ENCODE measurements around the gene MAPK4.
"Not testable (repeated sequence)": the region's sequence is repeated elsewhere in the genome, so short reads cannot be mapped to it uniquely, and the experiment has no call there.

The MAPK4 gene

DNA sequence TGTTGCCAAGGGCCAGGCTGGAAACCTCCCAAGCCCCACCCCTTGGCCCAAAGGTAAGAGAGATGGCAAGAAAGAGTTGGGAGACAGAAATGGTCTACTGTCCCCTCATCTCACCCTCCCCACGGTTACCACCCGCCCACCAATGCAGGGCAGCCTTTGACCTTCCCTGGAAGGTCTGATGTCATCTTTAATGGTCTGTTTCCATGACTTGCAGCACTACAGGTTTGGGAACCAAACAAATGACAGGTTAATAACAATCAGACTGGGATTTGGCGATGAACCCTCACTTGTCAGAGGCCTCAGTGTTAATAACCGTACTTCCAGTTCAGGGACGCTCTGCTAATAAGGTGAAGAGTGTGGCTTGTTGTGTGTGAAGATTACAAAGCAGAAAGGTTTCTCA lies 189.5 kb downstream of the MAPK4 start:
- no peak for TF ChIP-seq POLR2A (IDR thresholded peaks at IDR 0.05; ENCODE audit: low read depth, low read length)
- FAIRE-seq (no peak), DNase-seq (ENCODE audit: insufficient read length) (no peak)

DNA sequence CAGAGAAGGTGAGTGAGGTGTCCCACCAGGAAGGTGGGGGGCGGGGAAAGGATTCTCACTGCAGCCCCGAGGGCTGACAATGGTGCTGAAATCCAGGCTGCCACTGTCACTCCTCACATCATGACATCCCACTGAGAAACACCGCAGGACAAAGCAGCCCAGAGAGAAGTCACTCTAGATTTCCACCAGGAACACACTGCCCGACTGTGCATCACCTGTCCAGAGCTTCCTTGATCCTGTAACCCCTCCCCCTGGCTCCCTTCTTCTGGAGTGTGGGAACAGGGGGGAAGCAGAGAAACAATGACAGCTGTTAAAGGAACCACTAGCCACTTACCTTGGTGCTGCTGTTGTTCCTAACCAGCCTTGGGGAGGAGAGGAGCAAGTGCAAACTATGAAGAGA lies 190.1 kb downstream of the MAPK4 start:
- DNase-seq (ENCODE audit: insufficient read length): no peak
- no peak for TF ChIP-seq POLR2AphosphoS5 (IDR thresholded peaks at IDR 0.05; ENCODE audit: low read depth, low read length)
- no peak for FAIRE-seq

DNA sequence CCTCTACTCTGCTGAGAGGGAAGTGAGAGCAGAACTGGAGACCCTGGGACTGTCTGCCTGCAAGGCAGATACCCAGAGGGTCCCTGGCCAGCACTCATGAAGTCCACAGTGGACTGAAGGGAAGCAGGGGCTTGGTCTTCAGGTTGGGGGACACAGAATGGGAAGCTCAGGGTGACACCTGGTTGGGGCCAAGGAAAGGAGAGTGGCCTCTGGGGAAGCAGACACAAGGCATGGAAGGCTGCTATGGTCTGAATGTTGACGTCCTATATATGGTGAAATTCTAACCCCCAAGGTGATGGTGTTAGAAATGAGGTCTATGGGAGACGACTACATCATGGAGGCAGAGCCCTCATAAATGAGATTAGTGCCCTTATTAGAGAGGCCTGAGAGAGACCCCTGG lies 190.7 kb downstream of the MAPK4 start:
- DNase-seq (ENCODE audit: insufficient read length) (no peak), FAIRE-seq (no peak)
- TF ChIP-seq POLR2A (IDR thresholded peaks at IDR 0.05; ENCODE audit: low read depth, low read length) (no peak), TAF1 (IDR thresholded peaks at IDR 0.05; ENCODE audit: borderline replicate concordance, low read depth, low read length) (no peak), POLR2AphosphoS5 (IDR thresholded peaks at IDR 0.05; ENCODE audit: low read depth, low read length) (no peak)

DNA sequence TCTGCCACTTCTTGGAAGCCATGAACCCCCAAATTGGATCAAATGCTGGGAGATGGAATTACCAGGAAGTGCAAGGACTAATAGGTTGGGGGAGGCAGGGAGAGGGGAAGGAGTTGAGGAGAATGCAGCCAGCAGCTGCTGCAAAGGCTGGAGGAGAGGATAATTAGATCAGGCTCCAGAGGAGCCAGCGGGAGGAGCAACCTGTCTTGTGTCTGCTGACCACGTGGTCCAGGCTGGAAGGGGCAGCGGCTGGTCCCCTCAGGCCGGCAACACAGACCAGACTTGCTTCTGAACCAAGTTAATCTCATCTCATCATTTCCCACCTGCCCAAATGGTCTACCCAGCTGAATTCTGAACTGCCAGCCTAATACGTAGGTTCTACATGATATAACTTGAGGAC lies 191.6 kb downstream of the MAPK4 start:
- DNase-seq (ENCODE audit: insufficient read length) (no peak), FAIRE-seq (no peak)
- no peak for TF ChIP-seq POLR2AphosphoS5 (IDR thresholded peaks at IDR 0.05; ENCODE audit: low read depth, low read length)
- no peak for TF ChIP-seq POLR2A (IDR thresholded peaks at IDR 0.05; ENCODE audit: low read depth, low read length)
- no peak for TF ChIP-seq TAF1 (IDR thresholded peaks at IDR 0.05; ENCODE audit: borderline replicate concordance, low read depth, low read length)

DNA sequence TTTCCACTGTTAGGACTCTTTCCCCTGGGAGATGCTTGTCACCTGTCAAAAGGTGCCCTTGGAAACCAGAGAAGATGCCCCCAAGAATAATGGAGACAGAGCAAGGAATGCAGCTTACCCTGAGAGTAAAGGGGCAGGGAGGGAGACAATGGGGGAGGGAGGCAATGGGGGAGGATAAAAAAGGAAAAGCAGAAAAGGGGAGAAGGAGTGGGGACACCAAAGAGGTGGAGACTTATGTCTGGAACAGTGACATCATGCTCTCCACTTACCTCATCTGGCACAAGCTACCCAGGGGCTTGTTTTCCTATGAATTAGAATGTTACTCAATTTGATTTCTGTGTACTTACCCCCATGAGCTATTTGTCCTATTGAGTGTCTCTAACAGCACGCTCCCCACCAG lies 192.1 kb downstream of the MAPK4 start:
- FAIRE-seq (no peak), DNase-seq (ENCODE audit: insufficient read length) (no peak)
- TF ChIP-seq TAF1 (IDR thresholded peaks at IDR 0.05; ENCODE audit: borderline replicate concordance, low read depth, low read length) (no peak), POLR2A (IDR thresholded peaks at IDR 0.05; ENCODE audit: low read depth, low read length) (no peak), POLR2AphosphoS5 (IDR thresholded peaks at IDR 0.05; ENCODE audit: low read depth, low read length) (no peak)

DNA sequence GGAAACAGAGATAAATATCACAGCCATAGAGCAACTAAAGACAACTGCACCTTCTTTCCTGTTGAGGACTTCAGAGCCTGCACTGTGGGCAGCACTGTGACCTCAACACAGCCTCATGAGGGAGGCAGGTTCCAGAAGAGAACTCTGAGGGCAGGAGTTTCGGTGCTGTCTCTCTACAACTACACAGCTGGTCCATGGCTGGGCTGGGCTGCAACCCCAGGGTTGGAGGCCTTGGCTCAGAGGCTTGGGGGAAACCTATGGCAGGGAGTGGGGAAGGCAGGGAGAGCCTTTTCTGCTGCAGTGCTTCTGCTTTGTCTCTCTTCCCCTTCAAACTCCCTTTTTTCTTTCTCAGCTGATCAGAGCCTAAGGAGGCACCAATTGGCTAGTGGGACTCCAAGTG lies 193.4 kb downstream of the MAPK4 start:
- no peak for DNase-seq (ENCODE audit: insufficient read length)
- no peak for FAIRE-seq
- TF ChIP-seq POLR2AphosphoS5 (IDR thresholded peaks at IDR 0.05; ENCODE audit: low read depth, low read length) (no peak), TAF1 (IDR thresholded peaks at IDR 0.05; ENCODE audit: borderline replicate concordance, low read depth, low read length) (no peak), POLR2A (IDR thresholded peaks at IDR 0.05; ENCODE audit: low read depth, low read length) (no peak)

DNA sequence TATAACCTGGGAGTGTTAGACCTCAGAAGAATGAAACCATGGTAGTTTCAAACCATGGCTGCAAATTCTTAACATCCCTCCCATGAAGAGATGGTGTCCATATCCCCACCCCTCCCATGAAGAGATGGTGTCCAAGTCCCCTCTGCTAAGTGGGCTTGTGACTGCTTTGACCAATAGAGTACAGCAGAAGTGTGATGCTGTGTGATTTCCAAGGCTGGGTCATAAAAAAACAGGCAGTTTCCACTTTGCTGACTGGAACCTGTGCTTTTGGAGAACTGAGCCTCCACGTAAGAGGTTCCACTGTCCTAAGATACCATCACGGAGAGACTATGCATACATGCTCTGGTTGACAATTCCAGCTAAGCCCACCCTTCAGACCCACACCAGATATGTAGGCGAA lies 194.4 kb downstream of the MAPK4 start:
- DNase-seq (ENCODE audit: insufficient read length) (no peak), FAIRE-seq (no peak)
- TF ChIP-seq TAF1 (IDR thresholded peaks at IDR 0.05; ENCODE audit: borderline replicate concordance, low read depth, low read length) (no peak), POLR2A (IDR thresholded peaks at IDR 0.05; ENCODE audit: low read depth, low read length) (no peak), POLR2AphosphoS5 (IDR thresholded peaks at IDR 0.05; ENCODE audit: low read depth, low read length) (no peak)

DNA sequence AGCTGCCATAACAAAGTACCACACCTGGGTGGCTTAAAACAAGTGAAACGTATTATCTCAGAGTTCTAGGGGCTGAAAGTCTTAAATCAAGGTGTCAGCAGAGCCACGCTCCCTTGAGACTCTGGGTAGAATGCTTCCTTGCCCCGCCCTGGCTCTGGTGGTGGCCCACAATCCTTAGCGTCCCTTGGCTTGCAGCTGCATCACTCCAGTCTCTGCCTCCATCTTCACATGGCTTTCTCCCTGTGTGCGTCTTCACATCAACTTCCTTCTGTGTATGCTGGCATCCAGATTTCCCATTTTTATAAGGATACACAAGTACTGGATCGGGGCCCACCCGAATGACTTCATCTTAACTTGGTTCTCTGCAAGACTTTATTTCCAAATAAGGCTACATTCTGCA lies 197.5 kb downstream of the MAPK4 start:
- FAIRE-seq (no peak), DNase-seq (ENCODE audit: insufficient read length) (no peak)
- TF ChIP-seq TAF1 (IDR thresholded peaks at IDR 0.05; ENCODE audit: borderline replicate concordance, low read depth, low read length) (no peak), POLR2AphosphoS5 (IDR thresholded peaks at IDR 0.05; ENCODE audit: low read depth, low read length) (no peak), POLR2A (IDR thresholded peaks at IDR 0.05; ENCODE audit: low read depth, low read length) (no peak)

DNA sequence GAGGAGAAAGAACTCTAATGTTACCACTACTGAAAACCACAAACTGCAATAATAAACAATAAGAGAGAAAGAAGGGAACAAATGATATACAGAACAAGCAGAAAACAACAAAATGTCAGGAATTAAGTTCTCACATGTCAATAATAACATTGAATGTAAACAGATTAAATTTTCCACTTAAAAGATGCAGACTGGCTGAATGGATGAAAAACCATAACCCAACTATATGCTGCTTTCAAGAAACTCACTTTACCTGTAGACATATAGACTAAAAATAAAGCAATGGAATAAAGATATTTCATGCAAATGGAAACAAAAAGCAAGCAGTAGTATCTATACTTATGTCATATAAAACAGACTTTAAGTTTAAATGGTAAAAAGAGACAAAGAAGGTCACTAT lies 209.6 kb downstream of the MAPK4 start:
- FAIRE-seq (no peak), DNase-seq (ENCODE audit: insufficient read length) (no peak)
- TF ChIP-seq POLR2AphosphoS5 (IDR thresholded peaks at IDR 0.05; ENCODE audit: low read depth, low read length) (no peak), POLR2A (IDR thresholded peaks at IDR 0.05; ENCODE audit: low read depth, low read length) (no peak), TAF1 (IDR thresholded peaks at IDR 0.05; ENCODE audit: borderline replicate concordance, low read depth, low read length) (no peak)

DNA sequence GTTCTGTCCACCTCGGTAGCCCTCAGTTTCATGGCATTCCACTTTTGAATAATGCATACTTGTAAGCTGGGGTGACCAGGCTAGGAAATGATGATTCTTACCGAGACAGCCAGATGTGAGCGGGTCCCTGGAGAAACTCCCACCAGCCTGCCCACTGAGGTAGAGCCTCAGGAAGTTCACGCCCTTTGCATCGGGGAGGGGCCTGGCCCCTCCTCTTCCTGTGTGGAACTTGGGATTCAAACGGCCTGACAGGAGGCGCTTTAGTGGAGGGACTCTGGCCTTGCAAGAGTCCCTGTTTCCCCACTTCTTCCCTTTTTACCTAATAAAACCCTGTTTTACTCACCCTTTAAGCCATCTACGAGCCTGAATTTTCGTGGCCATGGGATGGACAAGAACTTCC lies 215.3 kb downstream of the MAPK4 start:
- DNase-seq (ENCODE audit: insufficient read length): no peak
- TF ChIP-seq TAF1 (IDR thresholded peaks at IDR 0.05; ENCODE audit: borderline replicate concordance, low read depth, low read length): no peak
- TF ChIP-seq POLR2AphosphoS5 (IDR thresholded peaks at IDR 0.05; ENCODE audit: low read depth, low read length): no peak
- TF ChIP-seq POLR2A (IDR thresholded peaks at IDR 0.05; ENCODE audit: low read depth, low read length): no peak
- no peak for FAIRE-seq

DNA sequence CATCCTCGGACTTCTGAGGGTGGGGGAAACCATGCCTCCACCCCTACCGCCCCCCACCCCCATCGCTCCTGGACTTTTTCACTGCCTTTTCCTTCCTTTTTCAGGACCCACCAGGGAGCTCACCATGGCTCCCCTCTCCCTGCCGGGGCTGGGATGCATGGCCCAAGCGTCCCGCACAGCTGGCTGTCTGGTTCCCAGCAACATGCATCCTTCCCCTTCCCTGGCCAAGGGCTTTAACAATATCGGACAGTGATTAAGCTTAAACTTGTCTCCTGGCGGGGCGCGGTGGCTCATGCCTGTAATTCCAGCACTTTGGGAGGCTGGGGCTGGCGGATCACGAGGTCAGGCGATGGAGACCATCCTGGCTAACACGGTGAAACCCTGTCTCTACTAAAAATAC lies 215.8 kb downstream of the MAPK4 start:
- FAIRE-seq (no peak), DNase-seq (ENCODE audit: insufficient read length) (no peak)
- TF ChIP-seq POLR2AphosphoS5 (IDR thresholded peaks at IDR 0.05; ENCODE audit: low read depth, low read length) (no peak), POLR2A (IDR thresholded peaks at IDR 0.05; ENCODE audit: low read depth, low read length) (no peak), TAF1 (IDR thresholded peaks at IDR 0.05; ENCODE audit: borderline replicate concordance, low read depth, low read length) (no peak)

DNA sequence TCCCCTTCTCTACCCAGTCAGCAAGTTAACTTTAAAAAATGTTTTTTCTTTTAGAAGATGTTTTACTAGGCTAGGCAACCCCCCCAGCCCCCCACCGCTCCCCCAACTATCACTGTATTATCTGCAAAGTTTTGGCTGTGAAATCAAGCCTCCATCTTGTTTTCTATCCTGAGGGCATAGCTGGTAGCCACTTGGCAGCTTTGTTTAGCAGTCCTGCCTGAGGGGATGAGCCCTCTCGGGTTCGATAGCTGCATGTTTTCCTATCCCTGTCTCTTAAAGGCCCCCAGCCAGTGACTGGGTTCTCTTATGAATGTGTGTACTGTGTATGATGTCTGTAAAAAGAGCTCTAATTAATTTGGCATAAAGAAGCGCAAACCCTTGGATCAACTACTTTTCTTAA lies 216.5 kb downstream of the MAPK4 start:
- no peak for TF ChIP-seq TAF1 (IDR thresholded peaks at IDR 0.05; ENCODE audit: borderline replicate concordance, low read depth, low read length)
- no peak for TF ChIP-seq POLR2AphosphoS5 (IDR thresholded peaks at IDR 0.05; ENCODE audit: low read depth, low read length)
- TF ChIP-seq POLR2A (IDR thresholded peaks at IDR 0.05; ENCODE audit: low read depth, low read length): no peak
- FAIRE-seq: no peak
- DNase-seq (ENCODE audit: insufficient read length): no peak

DNA sequence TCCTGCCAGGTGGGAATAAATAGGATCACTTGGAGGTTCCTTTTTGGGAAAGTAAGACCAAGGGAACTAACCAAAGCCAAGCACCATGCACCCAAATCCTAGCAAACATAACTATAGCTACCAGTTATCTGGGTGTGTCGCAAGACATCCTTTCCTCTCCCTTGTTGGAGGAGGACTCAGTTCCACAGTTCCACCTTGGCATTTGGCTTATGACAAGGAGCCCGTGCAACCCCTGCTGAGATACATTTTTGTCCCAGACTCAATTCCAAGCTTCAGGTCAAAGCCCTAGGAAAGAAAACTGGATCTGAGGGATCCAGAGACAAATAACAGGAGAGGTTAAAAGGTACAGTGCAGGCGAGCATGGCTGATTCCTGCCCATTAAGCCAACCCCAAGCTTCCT lies 219.1 kb downstream of the MAPK4 start:
- not testable (repeated sequence) for FAIRE-seq; DNase-seq (ENCODE audit: insufficient read length)

All from GM12892 (cell line).